GM19193 (cell line): ENCODE data around the gene ISLR.

Source experiments
- POLR2A ChIP-seq: IDR thresholded peaks from 4 replicates; pipeline ENCODE4 v1.6.1; 2011; ENCODE audit not compliant: insufficient read depth, insufficient read length; ENCODE audit errors: extremely low read depth

The ISLR gene

GRCh38 chr15:74173380-74174218 is at the start of gene ISLR:
TSS of gene ISLR (plus strand) at chr15:74173710. CDS start at chr15:74174859, 1,149 bp downstream.
- no peak for TF ChIP-seq POLR2A

GRCh38 chr15:74124196-74124595 is 49.3 kb upstream of the ISLR start:
- TF ChIP-seq POLR2A, result no peak

- TF ChIP-seq POLR2A, result no peak
Measured at GRCh38 chr15:74124759-74125158, 48.8 kb upstream of the ISLR start.

- no peak for TF ChIP-seq POLR2A
Measured at GRCh38 chr15:74127255-74127953, 46.1 kb upstream of the ISLR start.

- no peak for TF ChIP-seq POLR2A
Measured at GRCh38 chr15:74127954-74128784, 45.3 kb upstream of the ISLR start.

- no peak for TF ChIP-seq POLR2A
Measured at GRCh38 chr15:74128785-74129585, 44.5 kb upstream of the ISLR start.

GRCh38 chr15:74129586-74130154 is 43.8 kb upstream of the ISLR start:
- no peak for TF ChIP-seq POLR2A

GRCh38 chr15:74130155-74130848 is 43.2 kb upstream of the ISLR start, which contains the start of gene ISLR2:
TSS of gene ISLR2 (plus strand) at chr15:74130586. CDS start at chr15:74132755, 2,169 bp downstream.
- TF ChIP-seq POLR2A, result no peak

GRCh38 chr15:74130849-74131627 is 42.5 kb upstream of the ISLR start:
- TF ChIP-seq POLR2A, result no peak

- TF ChIP-seq POLR2A, result no peak
Measured at GRCh38 chr15:74131628-74132413, 41.7 kb upstream of the ISLR start.

GRCh38 chr15:74132681-74133651 is 40.5 kb upstream of the ISLR start:
- no peak for TF ChIP-seq POLR2A
